Stimulated activated naive CD8-positive, alpha-beta T cell treated with anti-CD3 and anti-CD28 coated beads, Interleukin-15, Interleukin-2, amounts not matched to agents 100 U/mL and 50 U/mL, for 24 hours (primary cell): Measurements from ENCODE around the gene NPC2.

ENCODE experiments used
- ATAC-seq: fragments of 150-1000 bp; cut with Tn5 transposase; one replicate; pipeline ENCODE4 v1.10.0; 2021
- DNase-seq: peaks from one replicate; pipeline ENCODE4 v3.0.0; 2021

Gene NPC2

GRCh38 chr14:74519316-74520074 is 26.4 kb upstream of the NPC2 start:
- DNase-seq = no peak
- no peak for ATAC-seq

- ATAC-seq (no peak), DNase-seq (no peak)
These were observed 25.1 kb upstream of the NPC2 start for GRCh38 chr14:74518221-74518620.

GRCh38 chr14:74517731-74518130 is 24.6 kb upstream of the NPC2 start:
- ATAC-seq (no peak), DNase-seq (no peak)

- no peak for ATAC-seq
- DNase-seq = no peak
These were observed 23.5 kb upstream of the NPC2 start for GRCh38 chr14:74516451-74517160.

GRCh38 chr14:74515891-74516412 is 22.8 kb upstream of the NPC2 start:
- ATAC-seq (no peak), DNase-seq (no peak)

GRCh38 chr14:74514471-74514941 is 21.4 kb upstream of the NPC2 start:
- ATAC-seq (no peak), DNase-seq (peak; percentile 23)

GRCh38 chr14:74511966-74512830 is 19.1 kb upstream of the NPC2 start:
- ATAC-seq (no peak), DNase-seq (no peak)

GRCh38 chr14:74510959-74511409 is 17.9 kb upstream of the NPC2 start:
- ATAC-seq = no peak

GRCh38 chr14:74510223-74510931 is 17.3 kb upstream of the NPC2 start:
- DNase-seq (no peak), ATAC-seq (no peak)

More at GRCh38 chr14:74510959-74511409, 17.9 kb upstream of the NPC2 start:
- no peak for DNase-seq

- DNase-seq (no peak), ATAC-seq (no peak)
These were observed 16.6 kb upstream of the NPC2 start for GRCh38 chr14:74509587-74510222.

GRCh38 chr14:74508844-74509428 is 15.8 kb upstream of the NPC2 start:
- DNase-seq (no peak), ATAC-seq (no peak)

- DNase-seq (no peak), ATAC-seq (no peak)
These were observed 15.2 kb upstream of the NPC2 start for GRCh38 chr14:74508292-74508731.

GRCh38 chr14:74507840-74508239 is 14.7 kb upstream of the NPC2 start:
- DNase-seq = no peak
- ATAC-seq = no peak

- DNase-seq (no peak), ATAC-seq (no peak)
These were observed 14.0 kb upstream of the NPC2 start for GRCh38 chr14:74507085-74507484.

- no peak for ATAC-seq
- DNase-seq = no peak
These were observed 13.3 kb upstream of the NPC2 start for GRCh38 chr14:74506411-74506851.

GRCh38 chr14:74505831-74506230 is 12.7 kb upstream of the NPC2 start:
- DNase-seq = no peak
- ATAC-seq = no peak

- DNase-seq = no peak
- no peak for ATAC-seq
These were observed 12.0 kb upstream of the NPC2 start for GRCh38 chr14:74504874-74505720.

GRCh38 chr14:74504412-74504811 is 11.3 kb upstream of the NPC2 start:
- ATAC-seq (no peak), DNase-seq (no peak)

GRCh38 chr14:74503938-74504335 is 10.8 kb upstream of the NPC2 start:
- ATAC-seq = no peak
- no peak for DNase-seq
